ENCODE data around the gene MASP2. TPM values are rescaled to one million over a fixed set of nuclear protein-coding genes. Genes with fewer than 3 reads are reported as not detected.

MASP2 gene
- total and polyA plus RNA-seq, 10 of the 15 experiments (the other 5 are each of a cell fraction or from before 2014, with no cell fraction given) = 0.04 to 0.21 (median 0.06) TPM; not detected in 7

GRCh38 chr1:11068600-11069473 is 21.8 kb upstream of the MASP2 start:
- no peak for TF ChIP-seq PRDM15 (CRISPR knock-in tag; IDR thresholded peaks at IDR 0.05)
- TF ChIP-seq LARP7 (IDR thresholded peaks at IDR 0.05) = no peak
- no peak for TF ChIP-seq MEF2B (IDR thresholded peaks at IDR 0.05; ENCODE audit: partially characterized antibody, poor library complexity, severe bottlenecking)
- TF ChIP-seq SMC3 (IDR thresholded peaks at IDR 0.05; ENCODE audit: borderline replicate concordance, low read length) = no peak
- TF ChIP-seq ATF7 (IDR thresholded peaks at IDR 0.05; ENCODE audit: low read depth) = no peak
- TF ChIP-seq IRF4 (IDR thresholded peaks at IDR 0.05; ENCODE audit: low read depth, low read length) = no peak
- TF ChIP-seq MYB (IDR thresholded peaks at IDR 0.05; ENCODE audit: borderline replicate concordance, low read depth, low read length) = no peak
- TF ChIP-seq NKRF (conservative IDR thresholded peaks at IDR 0.05) = no peak
- TF ChIP-seq JUND (IDR thresholded peaks at IDR 0.05; ENCODE audit: low read depth, low read length) = no peak
- no peak for TF ChIP-seq MXI1 (IDR thresholded peaks at IDR 0.05; ENCODE audit: low read depth, low read length)
- no peak for TF ChIP-seq SMAD1 (IDR thresholded peaks at IDR 0.05; ENCODE audit: low read depth, partially characterized antibody)
- TF ChIP-seq STAT3 (IDR thresholded peaks at IDR 0.05; ENCODE audit: low read depth, low read length) = no peak
- TF ChIP-seq CBFB (IDR thresholded peaks at IDR 0.05; ENCODE audit: low read depth) = no peak
- no peak for TF ChIP-seq ZNF274 (IDR thresholded peaks at IDR 0.05; ENCODE audit: insufficient read depth, insufficient read length)
- TF ChIP-seq SP1 (IDR thresholded peaks at IDR 0.05; ENCODE audit: low read depth, low read length) = no peak
- H3K9ac ChIP-seq (ENCODE audit: control insufficient read depth, insufficient read depth, low read length) = no peak overlapping the region
- peaks cover 16% of the 10 kb centered on the region for H3K4me1 ChIP-seq (ENCODE audit: control insufficient read depth, insufficient read depth, low read length)
- ChIA-PET CTCF (interaction anchor here (6.3 kb wide), 1 partner anchor 31 kb away, joined by 57 read pairs; no protein-coding TSS in a partner anchor), POLR2A (no interaction called here), RAD21 (ENCODE audit: unreplicated experiment) (no interaction called here), SMC1A (ENCODE audit: uncharacterized antibody, unreplicated experiment) (interaction anchor here (1.0 kb wide), 1 partner anchor 128 kb away, joined by 3 read pairs; no protein-coding TSS in a partner anchor)
- DNase-seq (ENCODE audit: low read depth, low spot score) = no peak
- 98% methylated on average over 17 of the region's 17 CpGs for WGBS (ENCODE audit: insufficient coverage, insufficient replicate concordance, low lambda C conversion rate, missing lambda C conversion rate)
- H4K20me1 ChIP-seq (ENCODE audit: control insufficient read depth, insufficient read depth) = no peaks in the 10 kb centered on the region
- intact Hi-C loops (cut with micrococcal nuclease; ENCODE audit: unreplicated experiment) = no loop called here
- H3K27me3 ChIP-seq (replicated peaks in 1 of 2; ENCODE audit: control insufficient read depth in 2 of 2, insufficient read depth in 2 of 2, low read length in 1 of 2) = no peaks in the 10 kb centered on the region
- no peak overlapping the region for H2AFZ ChIP-seq (ENCODE audit: control insufficient read depth, low read depth, low read length)
- peaks cover 34 to 38% of the 10 kb centered on the region in 2 experiments for H3K36me3 ChIP-seq (ENCODE audit: control insufficient read depth in 2 of 2, insufficient read depth in 2 of 2, low read length in 1 of 2)
- no peaks in the 10 kb centered on the region; the same call in 2 of the 3 replicates for H3K9me3 ChIP-seq (replicated peaks; ENCODE audit: control insufficient read depth, insufficient read depth, low read length)
- no peak for ATAC-seq
- TSS peak; percentile 46 for BruUV-seq (replicated peaks)
- no peak overlapping the region for H3K4me3 ChIP-seq
- H3K79me2 ChIP-seq (ENCODE audit: control insufficient read depth, insufficient read depth, low read length) = no peaks in the 10 kb centered on the region
- no peak overlapping the region for H3K27ac ChIP-seq (ENCODE audit: control insufficient read depth, insufficient read depth)
- in situ Hi-C loops (cut with MboI) = no loop called here
- H3K4me2 ChIP-seq (ENCODE audit: control insufficient read depth, insufficient read depth) = no peak overlapping the region
- FAIRE-seq = no peak

All from GM12878 (cell line).